ENCODE data around the gene ETFB.

ETFB gene

GRCh38 chr19:51296336-51297093 lies 69.7 kb downstream of the ETFB start:
- DNase-seq (ENCODE audit: low read depth in 1 of 2, low spot score in 1 of 2) = no peak

DNA sequence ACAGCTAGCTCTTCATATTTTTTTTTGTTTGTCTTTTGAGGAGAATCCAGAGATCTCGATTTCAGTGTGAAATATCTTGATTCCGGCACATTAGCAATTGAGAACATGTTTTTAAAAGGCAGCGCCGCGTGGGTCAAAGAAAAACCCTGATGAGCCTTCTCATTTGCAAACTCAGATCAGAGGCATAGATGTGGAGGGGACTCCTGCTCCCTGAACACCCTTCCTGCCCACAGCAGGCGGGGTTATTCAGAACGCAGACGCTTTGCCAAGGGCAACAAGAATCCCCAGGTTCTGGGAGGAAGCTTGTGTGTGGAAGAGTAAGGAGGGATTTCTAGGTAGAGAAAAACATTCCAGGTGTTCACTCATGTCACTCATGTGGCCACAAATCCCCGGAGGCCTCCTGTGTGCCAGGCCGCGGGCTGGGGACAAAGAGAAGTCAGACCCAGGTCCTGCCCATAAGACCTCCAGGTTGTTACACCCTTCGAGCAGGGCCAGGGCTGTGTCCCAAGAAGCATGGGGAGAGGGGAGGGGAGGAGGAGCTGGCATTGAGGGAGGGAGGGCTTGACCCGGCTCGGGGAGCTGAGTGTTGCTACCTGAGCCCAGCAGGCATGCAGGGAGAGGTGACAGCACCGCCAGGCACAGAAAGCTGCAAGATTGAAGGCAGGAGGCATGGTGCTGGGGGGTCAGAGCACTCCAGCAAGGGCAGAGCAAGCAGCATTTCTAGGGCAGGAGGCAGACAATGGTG lies 70.6 kb downstream of the ETFB start:
- no peak for DNase-seq (ENCODE audit: low read depth in 1 of 2, low spot score in 1 of 2)

Data from activated T-helper 1 cell treated with anti-CD3 and anti-CD28 coated beads, Interleukin-2, amount 50 U/mL, for 16 hours (primary cell).